Measurements from ENCODE around the gene SDS.

Gene SDS

DNA sequence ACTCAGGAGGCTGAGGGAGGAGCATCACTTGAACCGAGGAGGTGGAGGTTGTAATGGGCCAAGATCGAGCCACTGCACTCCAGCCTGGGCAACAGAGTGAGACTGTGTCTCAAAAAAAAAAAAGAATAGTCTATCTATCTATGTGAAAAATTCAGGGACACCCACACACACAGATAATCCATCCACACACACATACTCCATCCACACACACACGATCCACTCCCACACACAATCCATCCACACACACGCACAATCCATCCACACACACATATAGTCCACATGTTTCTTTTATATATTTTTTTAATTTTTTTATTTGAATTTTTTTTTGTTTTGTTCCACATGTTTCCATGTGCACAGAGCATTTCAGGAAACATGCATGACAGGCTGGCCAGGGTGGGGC, 3.3 kb downstream of the SDS start:
- H3K27me3 ChIP-seq (ENCODE audit: control insufficient read depth in 2 of 2, insufficient read depth in 2 of 2, low read length in 2 of 2), result peaks cover 0 to 2% of the 10 kb centered on the region in 2 donors
- H3K9ac ChIP-seq (ENCODE audit: low read depth in 1 of 2, low read length in 2 of 2), result no peak overlapping the region
- H3K27ac ChIP-seq (ENCODE audit: low read depth in 2 of 2, low read length in 2 of 2), result no peak overlapping the region
- no peaks in the 10 kb centered on the region for H3K36me3 ChIP-seq (ENCODE audit: control insufficient read depth in 2 of 2, insufficient read depth in 2 of 2, low read length in 2 of 2)
- no peaks in the 10 kb centered on the region for H3K4me1 ChIP-seq (ENCODE audit: control insufficient read depth in 2 of 2, insufficient read depth in 2 of 2, low read length in 2 of 2)
- no peak overlapping the region for H3K4me3 ChIP-seq (ENCODE audit: low read length in 2 of 2)
- no peaks in the 10 kb centered on the region for H3K9me3 ChIP-seq (ENCODE audit: control insufficient read depth in 2 of 2, low read length in 2 of 2)

DNA sequence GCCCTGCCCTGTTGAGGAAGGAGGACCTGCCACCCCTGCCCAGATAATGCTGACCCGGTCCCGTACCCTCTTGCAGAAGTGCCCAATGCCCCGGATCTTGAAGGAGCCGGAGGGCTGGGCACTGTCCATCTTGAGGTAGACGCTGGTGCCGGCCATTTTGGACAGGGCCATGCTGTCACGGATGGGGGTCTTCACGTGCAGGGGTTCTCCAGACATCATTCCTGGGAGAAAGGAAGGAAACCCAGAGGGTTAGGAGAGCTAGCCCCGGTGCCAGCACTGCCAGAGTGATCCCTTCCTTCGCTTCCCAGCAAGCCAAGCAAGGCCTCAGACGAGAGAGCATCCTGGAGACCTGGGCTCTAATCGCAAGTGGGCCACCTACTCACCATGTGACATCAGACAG, 4.2 kb downstream of the SDS start:
- no peaks in the 10 kb centered on the region for H3K36me3 ChIP-seq (ENCODE audit: control insufficient read depth in 2 of 2, insufficient read depth in 2 of 2, low read length in 2 of 2)
- H3K27me3 ChIP-seq (ENCODE audit: control insufficient read depth in 2 of 2, insufficient read depth in 2 of 2, low read length in 2 of 2), result peaks cover 0 to 2% of the 10 kb centered on the region in 2 donors

DNA sequence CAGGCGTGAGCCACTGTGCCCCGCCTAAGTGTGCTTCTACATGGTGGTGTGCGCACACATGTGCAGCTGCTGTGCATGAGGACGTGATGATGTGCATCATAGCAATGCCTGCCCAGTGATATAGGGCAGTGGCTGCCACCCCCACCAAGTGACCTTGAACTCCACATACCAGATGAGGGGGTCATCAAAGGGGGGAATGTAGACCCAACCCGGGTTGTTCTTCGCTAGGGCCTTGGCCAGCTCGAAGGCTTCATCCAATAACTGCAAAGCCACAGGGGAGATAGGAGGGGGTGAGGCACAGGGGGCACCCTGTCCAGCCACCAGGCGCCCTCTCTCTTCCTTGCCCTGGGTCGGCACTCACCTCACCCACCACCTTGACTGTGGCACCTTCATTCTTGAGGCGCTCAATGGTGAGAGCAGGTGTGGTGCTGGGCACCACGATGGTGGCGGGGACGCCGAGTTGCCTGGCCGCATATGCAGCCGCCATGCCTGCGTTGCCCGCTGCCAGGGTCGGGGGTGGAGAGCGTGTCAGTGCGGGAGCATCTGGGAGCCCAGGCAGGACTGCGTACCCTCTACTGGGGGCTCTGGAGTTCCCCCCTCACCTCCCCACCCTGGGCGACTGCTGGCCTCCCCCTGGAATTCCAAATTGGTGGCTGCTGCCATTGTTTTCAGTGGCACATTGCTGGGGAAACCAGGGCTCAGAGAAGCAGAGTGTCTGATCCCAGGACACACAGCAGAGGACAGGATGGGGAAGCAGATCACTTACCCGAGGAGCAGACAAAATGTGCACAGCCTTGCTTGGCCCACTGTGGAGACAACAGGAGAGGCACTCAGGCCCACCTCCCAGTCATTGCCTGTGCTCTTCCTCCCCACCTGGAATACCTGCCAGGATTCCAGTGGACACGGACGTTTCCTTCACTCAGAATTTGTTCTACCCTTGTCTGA, 5.1 kb downstream of the SDS start:
- no peaks in the 10 kb centered on the region for H3K4me1 ChIP-seq (ENCODE audit: control insufficient read depth in 2 of 2, insufficient read depth in 2 of 2, low read length in 2 of 2)
- no peaks in the 10 kb centered on the region for H3K36me3 ChIP-seq (ENCODE audit: control insufficient read depth in 2 of 2, insufficient read depth in 2 of 2, low read length in 2 of 2)
- H3K27ac ChIP-seq (ENCODE audit: low read depth in 2 of 2, low read length in 2 of 2), result no peak overlapping the region
- peaks cover 0 to 2% of the 10 kb centered on the region in 2 donors for H3K27me3 ChIP-seq (ENCODE audit: control insufficient read depth in 2 of 2, insufficient read depth in 2 of 2, low read length in 2 of 2)
- no peak overlapping the region for H3K4me3 ChIP-seq (ENCODE audit: low read length in 2 of 2)
- H3K9me3 ChIP-seq (ENCODE audit: control insufficient read depth in 2 of 2, low read length in 2 of 2), result no peaks in the 10 kb centered on the region
- H3K9ac ChIP-seq (ENCODE audit: low read depth in 1 of 2, low read length in 2 of 2), result no peak overlapping the region

More for the DNA sequence above, 4.2 kb downstream of the SDS start:
- H3K9me3 ChIP-seq (ENCODE audit: control insufficient read depth in 2 of 2, low read length in 2 of 2), result no peaks in the 10 kb centered on the region
- no peaks in the 10 kb centered on the region for H3K4me1 ChIP-seq (ENCODE audit: control insufficient read depth in 2 of 2, insufficient read depth in 2 of 2, low read length in 2 of 2)
- H3K27ac ChIP-seq (ENCODE audit: low read depth in 2 of 2, low read length in 2 of 2), result no peak overlapping the region
- H3K9ac ChIP-seq (ENCODE audit: low read depth in 1 of 2, low read length in 2 of 2), result no peak overlapping the region
- H3K4me3 ChIP-seq (ENCODE audit: low read length in 2 of 2), result no peak overlapping the region

DNA sequence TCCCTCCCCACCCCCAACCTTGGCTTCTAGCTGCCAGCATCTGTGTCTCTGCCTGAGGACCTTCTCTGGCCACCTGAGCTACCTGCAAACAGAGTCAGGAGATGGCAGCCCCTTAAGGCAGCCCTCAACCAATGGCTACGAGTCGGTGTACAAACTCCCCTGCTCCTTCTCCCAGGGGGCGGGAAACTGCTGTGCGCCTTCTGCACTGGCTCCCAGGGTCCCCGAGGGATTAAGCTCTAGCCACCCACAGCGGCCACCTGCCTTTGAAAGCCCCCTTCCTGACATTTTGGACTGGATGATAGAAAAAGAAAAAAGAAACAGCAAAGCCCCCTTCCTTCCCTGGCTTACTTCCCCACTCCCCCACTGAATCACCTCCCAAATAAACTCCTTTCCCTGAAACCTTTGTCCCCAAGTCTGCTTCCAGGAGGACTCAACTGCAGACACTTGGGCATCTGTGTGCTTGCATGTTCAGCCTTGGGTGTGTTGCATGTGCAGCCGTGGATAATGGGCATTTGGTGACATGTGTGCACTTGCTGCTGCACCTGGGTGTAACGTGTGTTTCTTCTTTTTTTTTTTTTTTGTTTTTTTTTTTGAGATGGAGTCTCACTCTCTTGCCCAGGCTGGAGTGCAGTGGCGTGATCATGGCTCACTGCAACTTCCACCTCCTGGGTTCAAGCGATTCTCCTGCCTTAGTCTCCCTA, 6.0 kb downstream of the SDS start:
- Histone ChIP-seq H3K36me3 (ENCODE audit: control insufficient read depth in 2 of 2, insufficient read depth in 2 of 2, low read length in 2 of 2) (no peaks in the 10 kb centered on the region), H3K9me3 (ENCODE audit: control insufficient read depth in 2 of 2, low read length in 2 of 2) (no peaks in the 10 kb centered on the region), H3K27ac (ENCODE audit: low read depth in 2 of 2, low read length in 2 of 2) (no peak overlapping the region), H3K4me3 (ENCODE audit: low read length in 2 of 2) (no peak overlapping the region), H3K27me3 (ENCODE audit: control insufficient read depth in 2 of 2, insufficient read depth in 2 of 2, low read length in 2 of 2) (peaks cover 0 to 2% of the 10 kb centered on the region in 2 donors), H3K4me1 (ENCODE audit: control insufficient read depth in 2 of 2, insufficient read depth in 2 of 2, low read length in 2 of 2) (no peaks in the 10 kb centered on the region), H3K9ac (ENCODE audit: low read depth in 1 of 2, low read length in 2 of 2) (no peak overlapping the region)

DNA sequence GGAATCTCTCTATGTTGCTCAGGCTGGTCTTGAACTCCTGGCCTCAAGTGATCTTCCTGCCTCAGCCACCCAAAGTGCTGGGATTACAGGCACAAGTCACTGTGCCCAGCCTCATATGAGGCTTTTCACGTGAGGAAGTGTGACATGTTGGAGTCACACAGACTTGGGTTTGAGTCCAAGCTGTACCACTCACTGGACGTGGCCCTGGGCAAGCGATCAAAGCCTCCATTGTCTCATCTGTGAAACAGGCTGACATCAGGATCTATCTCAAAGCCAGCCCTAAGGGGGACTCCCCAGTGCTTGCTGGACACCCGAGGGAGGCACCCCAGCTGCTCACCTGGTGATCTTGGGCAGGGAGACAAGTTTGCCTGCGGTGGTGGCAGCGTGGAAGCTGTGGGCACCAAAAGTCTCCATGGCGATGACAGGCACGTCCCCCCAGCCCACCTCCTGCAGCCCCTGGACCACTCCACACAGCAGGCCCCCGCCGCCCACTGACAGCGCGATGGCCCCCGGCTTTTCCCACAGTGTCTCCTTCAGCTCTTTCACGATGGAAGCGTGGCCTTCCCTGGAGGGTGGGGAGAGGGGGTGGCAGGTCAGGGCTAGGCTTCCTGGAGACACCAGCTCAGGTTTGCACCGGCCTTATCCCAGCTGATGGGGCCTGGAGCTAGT, 6.7 kb downstream of the SDS start:
- H3K27ac ChIP-seq (ENCODE audit: low read depth in 2 of 2, low read length in 2 of 2), result no peak overlapping the region
- no peaks in the 10 kb centered on the region for H3K36me3 ChIP-seq (ENCODE audit: control insufficient read depth in 2 of 2, insufficient read depth in 2 of 2, low read length in 2 of 2)
- no peak overlapping the region for H3K4me3 ChIP-seq (ENCODE audit: low read length in 2 of 2)
- H3K27me3 ChIP-seq (ENCODE audit: control insufficient read depth in 2 of 2, insufficient read depth in 2 of 2, low read length in 2 of 2), result no peaks in the 10 kb centered on the region
- H3K9ac ChIP-seq (ENCODE audit: low read depth in 1 of 2, low read length in 2 of 2), result no peak overlapping the region
- H3K9me3 ChIP-seq (ENCODE audit: control insufficient read depth in 2 of 2, low read length in 2 of 2), result no peaks in the 10 kb centered on the region
- H3K4me1 ChIP-seq (ENCODE audit: control insufficient read depth in 2 of 2, insufficient read depth in 2 of 2, low read length in 2 of 2), result no peaks in the 10 kb centered on the region

DNA sequence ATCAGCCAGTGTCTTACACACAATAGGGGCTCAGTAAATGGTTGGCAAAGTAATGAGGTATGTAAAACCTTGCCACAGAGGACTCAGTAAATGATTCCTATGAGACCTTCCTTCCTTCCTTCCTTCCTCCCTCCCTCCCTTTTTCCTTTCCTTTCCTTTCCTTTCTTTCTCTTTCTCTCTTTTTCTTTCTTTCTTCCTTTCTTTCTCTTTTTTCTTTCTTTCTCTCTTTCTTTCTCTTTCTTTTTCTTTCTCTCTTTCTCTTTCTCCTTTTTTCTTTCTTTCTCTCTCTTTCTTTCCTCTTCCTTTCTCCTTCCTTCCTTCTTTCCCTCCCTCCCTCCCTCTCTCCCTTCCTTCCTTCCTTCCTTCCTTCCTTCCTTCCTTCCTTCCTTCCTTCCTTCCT, 7.5 kb downstream of the SDS start:
- Histone ChIP-seq H3K9ac (ENCODE audit: low read depth in 1 of 2, low read length in 2 of 2) (no peak overlapping the region), H3K4me1 (ENCODE audit: control insufficient read depth in 2 of 2, insufficient read depth in 2 of 2, low read length in 2 of 2) (no peaks in the 10 kb centered on the region), H3K36me3 (ENCODE audit: control insufficient read depth in 2 of 2, insufficient read depth in 2 of 2, low read length in 2 of 2) (no peaks in the 10 kb centered on the region), H3K27ac (ENCODE audit: low read depth in 2 of 2, low read length in 2 of 2) (no peak overlapping the region), H3K27me3 (ENCODE audit: control insufficient read depth in 2 of 2, insufficient read depth in 2 of 2, low read length in 2 of 2) (no peaks in the 10 kb centered on the region), H3K9me3 (ENCODE audit: control insufficient read depth in 2 of 2, low read length in 2 of 2) (no peaks in the 10 kb centered on the region), H3K4me3 (ENCODE audit: low read length in 2 of 2) (no peak overlapping the region)

DNA sequence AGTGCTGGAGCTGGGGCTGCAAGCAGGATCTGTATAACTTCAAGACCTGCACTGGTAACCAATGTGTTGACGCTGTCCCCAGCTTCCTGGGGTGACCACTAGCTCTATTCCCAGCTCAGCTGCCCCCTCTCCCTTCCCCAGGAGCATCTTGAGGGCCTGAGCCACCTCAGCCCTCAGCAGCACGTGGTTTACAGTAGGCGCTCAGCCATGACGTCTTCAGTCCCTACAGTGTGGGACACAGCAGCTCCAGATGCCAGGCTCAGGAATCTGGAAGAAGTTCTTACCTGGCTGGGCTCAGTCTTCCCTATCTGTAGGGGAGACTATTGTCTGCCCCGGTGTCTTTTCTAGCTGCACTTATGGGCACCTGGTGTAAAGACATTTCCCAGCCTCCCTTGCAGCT, 8.6 kb downstream of the SDS start:
- no peak overlapping the region for H3K27ac ChIP-seq (ENCODE audit: low read depth in 2 of 2, low read length in 2 of 2)
- peaks cover 0 to 4% of the 10 kb centered on the region in 2 donors for H3K36me3 ChIP-seq (ENCODE audit: control insufficient read depth in 2 of 2, insufficient read depth in 2 of 2, low read length in 2 of 2)
- H3K9me3 ChIP-seq (ENCODE audit: control insufficient read depth in 2 of 2, low read length in 2 of 2), result no peaks in the 10 kb centered on the region
- H3K4me1 ChIP-seq (ENCODE audit: control insufficient read depth in 2 of 2, insufficient read depth in 2 of 2, low read length in 2 of 2), result no peaks in the 10 kb centered on the region
- no peak overlapping the region for H3K9ac ChIP-seq (ENCODE audit: low read depth in 1 of 2, low read length in 2 of 2)
- no peaks in the 10 kb centered on the region for H3K27me3 ChIP-seq (ENCODE audit: control insufficient read depth in 2 of 2, insufficient read depth in 2 of 2, low read length in 2 of 2)
- H3K4me3 ChIP-seq (ENCODE audit: low read length in 2 of 2), result no peak overlapping the region

DNA sequence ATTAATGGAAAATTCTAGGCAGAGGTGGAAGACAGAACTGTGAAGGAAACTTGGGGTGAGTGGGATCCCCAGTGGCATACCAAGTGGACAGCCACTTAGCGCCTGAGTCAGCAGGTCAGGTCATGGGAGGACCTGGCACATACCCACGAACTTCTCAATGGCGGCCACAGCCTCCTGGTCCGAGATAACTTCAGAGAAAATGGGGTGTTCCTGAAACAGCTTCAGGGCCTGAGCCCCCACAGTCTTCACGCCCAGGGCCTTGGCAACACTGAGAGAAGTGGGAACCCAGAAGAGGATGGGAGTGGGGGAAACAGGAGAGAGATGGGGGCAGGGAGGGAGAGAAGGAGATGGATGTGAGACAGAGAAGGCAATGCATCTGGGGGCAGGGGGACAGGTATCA, 9.9 kb downstream of the SDS start:
- Histone ChIP-seq H3K4me3 (ENCODE audit: low read length in 2 of 2) (no peak overlapping the region), H3K27me3 (ENCODE audit: control insufficient read depth in 2 of 2, insufficient read depth in 2 of 2, low read length in 2 of 2) (no peaks in the 10 kb centered on the region), H3K4me1 (ENCODE audit: control insufficient read depth in 2 of 2, insufficient read depth in 2 of 2, low read length in 2 of 2) (no peaks in the 10 kb centered on the region), H3K36me3 (ENCODE audit: control insufficient read depth in 2 of 2, insufficient read depth in 2 of 2, low read length in 2 of 2) (peaks cover under 1 to 4% of the 10 kb centered on the region in 2 donors), H3K27ac (ENCODE audit: low read depth in 2 of 2, low read length in 2 of 2) (no peak overlapping the region), H3K9me3 (ENCODE audit: control insufficient read depth in 2 of 2, low read length in 2 of 2) (no peaks in the 10 kb centered on the region), H3K9ac (ENCODE audit: low read depth in 1 of 2, low read length in 2 of 2) (no peak overlapping the region)

DNA sequence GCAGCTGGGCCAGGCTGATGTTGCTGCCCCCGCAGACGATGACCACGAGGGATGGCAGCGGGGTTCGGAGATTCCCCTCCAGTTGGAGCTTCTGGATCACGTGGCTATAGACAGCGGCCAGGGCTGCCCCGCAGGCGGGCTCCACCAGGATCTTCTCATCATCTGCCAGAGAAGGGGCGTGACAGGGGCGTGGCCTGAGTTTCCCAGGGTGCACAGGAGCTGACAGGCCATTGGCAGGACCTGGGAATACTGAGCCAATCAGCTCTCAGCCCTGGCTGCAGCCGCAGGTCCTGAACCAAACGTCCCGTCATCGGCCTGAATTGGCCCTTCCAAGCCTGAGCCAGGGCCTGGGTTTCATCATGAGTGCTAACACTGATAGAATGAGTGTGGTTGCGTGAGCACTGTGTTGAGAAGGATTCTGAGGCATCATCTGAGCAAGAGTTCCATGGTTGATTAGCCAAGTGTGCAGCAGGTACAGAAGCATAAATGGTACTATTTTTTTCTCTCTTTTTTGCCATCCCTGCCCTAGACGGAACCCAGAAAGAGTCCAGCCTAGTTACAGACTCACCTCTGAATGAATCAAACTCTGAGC, 10.6 kb downstream of the SDS start:
- H3K36me3 ChIP-seq (ENCODE audit: control insufficient read depth in 2 of 2, insufficient read depth in 2 of 2, low read length in 2 of 2), result peaks cover 6 to 8% of the 10 kb centered on the region in 2 donors
- no peaks in the 10 kb centered on the region for H3K27me3 ChIP-seq (ENCODE audit: control insufficient read depth in 2 of 2, insufficient read depth in 2 of 2, low read length in 2 of 2)
- H3K9ac ChIP-seq (ENCODE audit: low read depth in 1 of 2, low read length in 2 of 2), result no peak overlapping the region
- no peak overlapping the region for H3K4me3 ChIP-seq (ENCODE audit: low read length in 2 of 2)
- no peaks in the 10 kb centered on the region for H3K9me3 ChIP-seq (ENCODE audit: control insufficient read depth in 2 of 2, low read length in 2 of 2)
- H3K27ac ChIP-seq (ENCODE audit: low read depth in 2 of 2, low read length in 2 of 2), result no peak overlapping the region
- H3K4me1 ChIP-seq (ENCODE audit: control insufficient read depth in 2 of 2, insufficient read depth in 2 of 2, low read length in 2 of 2), result no peaks in the 10 kb centered on the region
